ENCODE measurements around the gene TRPC3.
"Not testable (repeated sequence)": the region's sequence is repeated elsewhere in the genome, so short reads cannot be mapped to it uniquely, and the experiment has no call there.

TRPC3 gene

DNA sequence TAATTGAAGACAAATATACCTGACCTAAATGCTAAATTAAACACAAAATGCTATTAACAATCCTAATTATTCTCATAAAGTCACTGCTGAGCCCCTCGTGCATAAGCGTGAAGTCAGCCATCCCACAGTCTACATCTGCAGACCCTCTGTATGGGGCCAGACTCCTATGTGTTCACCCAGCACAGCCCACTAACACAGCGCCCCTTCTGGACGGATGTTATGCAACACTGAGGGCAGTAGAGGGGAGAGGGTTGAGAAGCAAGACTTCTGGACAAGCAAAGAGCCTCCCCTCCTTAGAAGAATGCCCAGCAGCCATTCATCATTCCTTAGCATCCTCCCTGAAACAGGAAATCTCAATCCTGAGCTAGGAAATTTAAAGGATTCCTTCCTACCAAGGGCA is 7.9 kb downstream of the TRPC3 start:
- no peak for DNase-seq

DNA sequence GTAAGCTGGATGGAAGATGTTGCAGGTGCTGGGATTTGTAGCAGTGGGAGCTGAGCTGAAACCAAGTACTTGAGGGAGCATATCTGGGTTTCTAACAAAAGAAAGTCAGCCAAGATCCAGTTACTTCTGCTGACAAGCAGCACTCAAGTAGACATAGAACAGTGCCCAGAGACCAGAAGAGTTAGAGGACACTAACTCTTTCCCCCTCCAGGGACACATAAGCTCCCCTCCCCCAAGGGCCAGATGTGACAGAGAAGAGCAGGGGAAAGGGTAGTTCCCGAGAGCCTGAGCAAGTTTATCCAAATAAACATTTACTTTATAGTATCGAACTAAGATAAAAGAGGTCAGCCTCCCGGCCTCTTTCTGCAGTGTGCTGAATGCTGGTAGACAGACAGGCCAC is 12.2 kb downstream of the TRPC3 start:
- no peak for DNase-seq

DNA sequence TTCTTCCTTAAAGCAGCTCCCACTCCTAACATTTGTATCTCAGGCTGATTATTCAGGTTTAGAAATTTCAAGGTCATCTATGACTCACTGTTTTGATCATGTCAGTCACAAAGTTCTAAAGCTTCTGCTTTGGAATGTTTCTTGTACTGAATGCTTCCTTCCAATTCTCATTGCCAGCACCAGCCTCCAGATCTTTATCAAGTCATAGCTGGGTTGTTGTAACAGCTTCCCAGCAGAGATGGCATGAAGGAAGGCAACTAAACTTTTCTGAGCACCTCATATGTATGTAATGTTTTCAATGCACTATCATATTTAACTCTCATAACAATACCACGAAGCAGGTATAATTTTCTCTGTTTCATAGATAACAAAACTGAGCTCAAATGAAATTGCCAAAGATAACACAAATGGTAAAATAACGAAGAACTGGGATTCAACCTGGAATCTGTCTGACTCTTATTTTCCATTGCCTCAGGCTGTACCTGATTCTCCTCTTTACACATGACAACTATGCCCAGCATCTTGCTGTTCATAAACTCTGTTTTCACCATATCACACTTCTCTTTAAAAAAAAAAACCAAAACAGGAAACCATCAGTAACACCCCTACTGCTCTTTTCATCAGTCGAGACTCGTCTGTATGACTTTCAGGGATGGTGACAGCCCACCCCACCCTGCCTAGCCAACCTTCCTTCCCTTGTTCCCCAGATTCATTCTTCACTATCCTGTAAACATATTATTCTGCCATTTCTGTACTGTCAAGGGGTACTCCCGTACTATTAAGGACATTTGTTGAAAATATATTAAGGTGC is 13.4 kb downstream of the TRPC3 start:
- no peak for DNase-seq

DNA sequence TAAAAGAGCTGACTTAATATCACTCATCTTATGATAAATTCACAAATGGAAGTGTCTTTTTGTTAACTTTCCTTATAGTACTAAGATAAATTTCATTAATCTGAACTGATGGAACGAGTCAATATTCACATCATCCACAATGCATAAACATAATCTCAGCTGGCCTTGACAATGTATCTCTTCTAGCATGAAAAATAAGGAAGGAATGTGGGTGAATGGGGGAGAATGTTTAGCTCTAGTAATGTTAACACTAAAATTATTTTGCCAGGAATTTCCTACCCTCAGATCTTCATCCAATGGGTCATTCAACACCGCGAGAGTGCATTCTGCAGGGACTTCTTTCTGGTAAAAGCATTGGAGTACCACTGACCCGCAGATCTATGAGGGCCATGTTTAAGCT is 15.8 kb downstream of the TRPC3 start:
- no peak for DNase-seq

DNA sequence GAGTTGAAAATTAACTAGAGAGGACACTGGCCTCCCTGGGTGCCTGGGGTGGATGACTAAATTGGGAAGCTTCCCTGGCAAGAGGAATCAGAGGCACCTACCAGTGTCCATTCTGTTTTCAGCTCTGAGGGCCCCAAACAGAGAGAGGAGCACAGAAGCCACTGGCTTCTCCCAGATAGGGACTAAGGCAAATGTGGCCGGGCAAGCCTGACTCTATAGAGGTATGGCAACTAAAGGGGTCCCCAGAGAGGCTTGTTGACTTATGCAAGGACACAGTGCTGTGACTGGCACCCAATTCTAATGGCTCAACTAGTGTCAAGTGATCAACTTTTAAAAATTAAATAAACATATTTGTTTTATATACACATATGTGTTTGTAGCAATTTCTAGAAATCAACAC is 17.2 kb downstream of the TRPC3 start:
- DNase-seq: no peak

DNA sequence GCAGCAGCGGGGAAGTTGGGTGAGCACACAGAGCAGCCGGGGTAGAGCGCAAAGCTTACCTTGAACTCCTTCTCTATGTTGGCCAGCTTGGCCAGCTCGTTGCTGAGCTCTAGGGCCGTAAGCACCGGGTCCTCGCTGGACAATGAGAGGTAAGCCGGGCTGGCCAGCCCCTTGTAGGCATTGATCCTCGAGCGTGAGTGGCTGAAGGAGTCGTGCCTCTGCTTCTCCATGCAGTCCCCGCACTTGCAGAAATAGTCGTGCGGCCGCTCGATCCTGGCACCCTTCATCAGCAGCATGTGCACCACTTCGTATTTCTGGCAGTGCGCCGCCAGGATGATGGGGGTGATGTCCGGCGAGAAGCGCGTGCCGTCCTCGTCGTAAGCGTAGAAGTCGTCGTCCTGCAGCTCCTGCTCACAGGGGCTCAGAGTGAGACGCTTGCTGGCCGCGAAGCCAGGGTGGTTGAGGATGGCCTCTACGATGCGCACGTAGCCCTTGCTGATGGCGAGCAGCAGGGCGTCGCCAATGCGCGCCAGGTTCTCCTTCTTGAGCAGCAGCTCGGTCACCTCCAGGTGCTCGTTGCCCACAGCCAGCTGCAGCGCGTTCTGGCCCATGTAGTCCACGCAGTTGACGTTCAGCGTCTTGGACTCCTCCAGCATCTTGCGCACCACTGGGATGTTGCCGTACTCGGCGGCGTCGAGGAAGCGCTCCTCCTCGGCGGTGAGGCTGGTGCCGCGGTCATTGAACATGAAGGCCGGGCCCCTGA is 19.5 kb downstream of the TRPC3 start:
- no peak for DNase-seq

DNA sequence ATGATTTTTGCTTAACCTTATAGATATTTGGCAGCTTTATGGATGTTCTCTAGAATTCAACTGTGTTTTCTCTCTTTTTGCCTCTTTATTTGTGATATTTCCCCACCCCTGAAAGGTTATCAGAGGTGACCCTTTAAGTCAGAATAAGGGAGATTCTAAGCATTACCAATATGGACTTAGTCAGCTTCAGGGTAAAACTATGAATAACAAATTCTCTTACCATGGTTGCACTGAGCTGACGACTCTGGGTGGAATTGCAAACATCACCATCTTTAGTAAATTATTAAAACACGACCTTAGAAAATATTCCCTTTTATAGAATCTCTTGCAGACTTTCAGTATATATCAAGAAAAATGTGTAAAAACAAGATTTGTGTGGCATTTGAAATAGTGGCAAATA is 21.6 kb downstream of the TRPC3 start:
- no peak for DNase-seq

DNA sequence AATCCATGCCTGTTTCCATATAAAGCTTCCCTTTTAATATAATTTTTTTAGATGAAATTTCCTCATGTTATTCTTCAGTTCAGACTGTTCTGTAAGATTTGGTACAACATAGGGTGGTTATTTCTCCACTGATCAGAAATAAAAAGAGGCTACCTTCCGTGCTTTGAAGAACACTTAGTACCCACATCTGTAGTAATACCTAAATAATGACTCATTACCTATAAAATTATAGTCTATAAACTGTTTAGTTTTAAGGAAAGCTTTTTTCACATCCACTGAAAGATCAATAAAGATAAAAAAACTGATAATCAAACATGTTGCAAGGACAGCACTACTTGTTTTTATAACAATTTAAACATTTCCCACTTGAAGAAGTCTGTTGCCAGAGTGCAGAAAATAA is 23.9 kb downstream of the TRPC3 start:
- no peak for DNase-seq

DNA sequence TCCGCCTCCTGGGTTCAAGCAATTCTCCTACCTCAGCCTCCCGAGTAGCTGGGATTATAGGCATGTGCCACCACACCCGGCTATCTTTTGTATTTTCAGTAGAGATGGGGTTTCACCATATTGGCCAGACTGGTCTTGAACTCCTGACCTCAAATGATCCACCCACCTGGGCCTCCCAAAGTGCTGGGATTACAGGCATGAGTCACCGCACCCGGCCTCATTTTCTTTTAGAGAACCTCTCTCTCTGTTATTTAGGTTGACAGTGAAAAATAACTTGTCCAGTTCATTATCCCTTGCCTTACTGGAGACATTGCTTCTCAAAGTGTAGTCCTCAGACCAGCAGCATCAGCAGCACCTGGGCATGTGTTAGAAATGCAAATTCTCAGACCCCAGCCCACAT is 25.4 kb downstream of the TRPC3 start:
- DNase-seq: not testable (repeated sequence)

DNA sequence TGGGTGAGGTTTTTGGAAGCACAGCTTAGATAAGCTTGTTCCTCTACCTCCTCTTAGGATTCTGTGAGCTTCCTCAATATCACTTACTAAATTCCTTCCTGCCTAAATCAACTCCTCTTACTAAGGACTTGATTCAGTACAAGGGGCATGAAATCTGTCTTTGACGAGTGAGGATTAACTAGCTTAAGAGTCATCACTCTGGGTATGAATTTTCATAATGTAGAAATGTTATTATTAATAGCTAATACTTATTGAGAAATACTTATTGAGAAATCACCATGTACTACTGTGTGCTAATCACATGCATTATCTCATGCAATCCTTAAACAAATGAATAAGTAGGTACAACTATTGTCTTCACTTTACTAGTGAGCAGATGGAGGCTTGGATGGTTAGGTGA is 28.6 kb downstream of the TRPC3 start:
- no peak for DNase-seq

DNA sequence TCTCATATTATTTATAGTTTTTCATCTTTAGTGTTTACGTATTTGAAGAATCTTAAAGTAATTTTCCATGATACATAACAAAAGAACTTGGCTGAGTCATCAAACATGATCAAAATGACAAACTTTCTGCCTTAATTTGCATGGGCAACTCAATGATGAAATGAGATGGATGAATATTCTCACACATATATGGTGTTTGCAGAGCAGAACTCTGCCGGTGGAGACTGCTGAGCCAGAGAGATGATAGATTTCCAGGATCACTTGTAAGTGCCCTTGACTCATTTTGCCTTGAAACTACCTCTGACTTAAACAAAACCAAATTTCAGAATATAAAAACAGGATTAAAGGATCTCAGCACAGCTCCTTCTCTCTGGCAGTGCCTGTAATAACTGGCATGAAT is 38.2 kb downstream of the TRPC3 start:
- DNase-seq: no peak

DNA sequence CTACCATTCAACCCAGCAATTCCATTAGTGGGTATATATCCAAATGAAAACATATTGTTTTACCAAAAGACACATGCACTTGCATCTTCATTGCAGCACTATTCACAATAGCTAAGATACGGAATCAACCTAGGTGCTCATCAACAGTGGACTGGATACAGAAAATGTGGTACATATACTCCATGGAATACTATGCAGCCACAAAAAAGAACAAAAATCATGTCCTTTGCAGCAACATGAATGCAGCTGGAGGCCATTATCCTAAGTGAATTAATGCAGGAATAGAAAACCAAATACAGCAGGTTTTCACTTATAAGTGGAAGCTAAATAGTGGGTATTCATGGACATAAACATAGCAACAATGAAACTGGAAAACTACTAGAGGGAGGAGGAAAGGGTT is 43.5 kb downstream of the TRPC3 start:
- no peak for DNase-seq

DNA sequence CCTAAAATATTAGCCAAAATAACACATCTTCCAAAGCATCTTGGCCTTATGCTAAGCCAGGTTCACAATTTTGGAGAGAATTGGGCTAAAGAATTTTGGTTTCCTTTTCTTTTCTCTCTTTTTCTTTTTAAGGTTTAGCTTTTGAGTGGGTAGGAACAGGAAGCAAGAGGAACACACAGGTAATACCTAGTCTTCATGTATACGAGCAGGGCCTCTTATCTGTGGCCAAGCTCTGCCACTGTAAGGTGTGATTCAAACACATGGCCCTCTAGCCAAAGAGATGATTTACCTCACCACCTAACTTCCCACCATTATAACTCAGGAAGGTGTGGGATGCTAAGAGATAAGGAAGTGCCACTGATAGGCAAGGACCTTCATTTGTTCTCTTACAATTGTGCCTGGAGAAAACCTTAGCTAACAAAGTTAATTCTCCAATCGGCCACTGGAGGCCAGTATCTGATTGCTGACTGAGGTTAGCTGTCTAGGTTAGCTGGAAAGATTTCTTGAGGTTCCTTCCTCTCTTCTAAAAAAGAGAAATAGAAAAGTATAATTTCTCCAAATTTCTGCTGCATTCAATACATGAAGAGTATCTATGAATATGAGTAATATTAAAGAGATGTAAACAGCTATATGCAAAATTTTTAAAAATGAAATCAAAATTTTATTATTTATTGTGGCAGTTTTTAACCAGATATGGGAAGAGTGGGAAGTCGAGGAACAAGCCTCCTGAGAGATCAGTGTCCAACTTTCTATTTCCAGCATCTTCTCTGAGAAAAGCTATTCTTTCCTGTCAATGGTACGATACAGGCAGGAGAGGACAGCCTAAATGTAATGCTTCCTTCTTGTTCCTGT is 51.5 kb downstream of the TRPC3 start:
- peak; percentile 22 to 24 for DNase-seq

DNA sequence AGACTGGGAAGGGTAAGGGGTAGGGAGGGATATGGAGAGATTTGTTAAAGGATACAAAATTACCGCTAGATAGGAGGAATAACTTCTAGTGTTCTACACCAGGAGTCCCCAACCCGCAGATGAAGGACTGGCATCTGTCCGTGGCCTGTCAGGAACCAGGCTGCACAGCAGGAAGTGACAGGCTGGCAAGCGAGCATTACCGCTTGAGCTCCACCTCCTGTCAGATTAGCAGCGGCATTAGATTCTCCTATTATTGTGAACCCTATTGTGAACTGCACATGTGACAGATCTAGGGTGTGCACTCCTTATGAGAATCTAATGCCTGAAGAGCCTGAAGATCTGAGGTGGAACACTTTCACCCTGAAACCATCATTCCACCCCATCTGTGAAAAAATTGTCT is 53.7 kb downstream of the TRPC3 start:
- DNase-seq: no peak

DNA sequence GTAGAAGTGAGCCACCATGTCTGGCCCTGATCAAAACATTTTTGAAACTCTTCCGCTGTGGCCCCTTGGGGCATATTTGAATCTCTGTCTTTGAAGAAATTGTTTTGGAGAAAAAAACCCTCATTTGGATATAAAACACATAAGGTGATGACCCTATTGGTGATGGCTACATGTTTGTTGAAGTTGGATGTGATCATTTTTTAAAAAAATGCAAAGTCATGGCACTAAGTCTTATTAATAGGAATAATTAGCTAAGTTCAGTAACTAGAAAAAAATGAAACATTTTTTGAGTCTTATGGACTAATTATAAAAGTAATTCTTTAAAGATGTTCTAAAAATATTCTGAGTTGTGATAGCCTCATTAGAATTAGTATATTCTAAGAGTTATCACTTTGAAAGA is 63.7 kb downstream of the TRPC3 start:
- DNase-seq: no peak

DNA sequence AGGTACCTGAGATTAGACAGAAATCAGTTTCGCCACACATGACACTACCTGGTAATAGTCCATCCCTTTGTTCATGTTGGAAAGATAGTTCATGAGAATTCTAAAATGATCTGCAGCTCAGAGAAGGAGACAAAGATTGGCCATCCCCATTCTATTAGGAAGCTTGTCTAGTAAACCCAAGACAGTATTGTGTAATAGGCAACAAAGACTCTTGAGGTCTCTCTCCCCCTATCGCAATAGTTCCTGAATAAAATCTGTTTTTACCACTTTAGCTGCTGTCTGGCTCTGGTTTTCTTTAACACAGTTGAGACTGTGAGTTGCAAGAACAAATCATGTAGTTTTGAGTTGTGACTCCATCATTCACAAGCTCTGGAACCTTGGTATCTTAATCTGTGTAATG is 66.7 kb downstream of the TRPC3 start:
- no peak for DNase-seq

DNA sequence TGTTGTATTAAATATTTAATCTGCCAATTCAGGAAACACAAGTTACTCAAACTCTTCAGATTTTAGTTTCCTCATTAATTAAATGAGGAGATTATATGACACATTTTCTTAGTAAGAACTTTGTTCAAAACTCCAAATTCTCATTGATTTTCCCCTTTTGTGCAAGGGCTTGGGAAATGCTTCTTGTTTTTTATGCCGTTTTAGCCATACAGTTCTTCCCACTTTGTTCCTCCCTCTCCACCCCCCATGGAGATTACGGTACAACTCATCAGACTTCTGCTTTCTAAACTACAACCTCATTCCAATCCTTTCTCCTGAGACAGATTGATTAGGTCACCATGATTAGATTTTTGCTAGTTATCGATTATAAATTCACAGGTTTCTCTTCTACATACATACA is 70.7 kb downstream of the TRPC3 start:
- no peak for DNase-seq

DNA sequence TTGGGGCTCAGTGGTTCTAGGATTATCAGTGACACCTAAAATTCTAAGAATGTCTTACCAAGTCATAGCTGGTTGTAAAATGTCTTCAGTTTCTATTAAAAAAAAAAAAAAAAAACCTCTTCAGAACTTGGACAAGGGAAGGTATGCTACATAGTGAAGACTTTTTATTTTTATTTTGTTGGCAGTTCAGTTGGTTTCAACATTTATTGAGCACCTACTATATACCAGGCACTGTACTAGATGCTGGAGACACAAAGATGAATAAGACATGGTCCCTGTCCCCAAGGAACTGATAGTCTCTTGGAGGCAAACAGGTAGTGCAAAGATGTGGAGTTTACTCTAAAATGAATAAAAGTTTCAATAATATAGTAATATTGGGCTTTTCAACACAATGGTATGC is 72.7 kb downstream of the TRPC3 start:
- no peak for DNase-seq

DNA sequence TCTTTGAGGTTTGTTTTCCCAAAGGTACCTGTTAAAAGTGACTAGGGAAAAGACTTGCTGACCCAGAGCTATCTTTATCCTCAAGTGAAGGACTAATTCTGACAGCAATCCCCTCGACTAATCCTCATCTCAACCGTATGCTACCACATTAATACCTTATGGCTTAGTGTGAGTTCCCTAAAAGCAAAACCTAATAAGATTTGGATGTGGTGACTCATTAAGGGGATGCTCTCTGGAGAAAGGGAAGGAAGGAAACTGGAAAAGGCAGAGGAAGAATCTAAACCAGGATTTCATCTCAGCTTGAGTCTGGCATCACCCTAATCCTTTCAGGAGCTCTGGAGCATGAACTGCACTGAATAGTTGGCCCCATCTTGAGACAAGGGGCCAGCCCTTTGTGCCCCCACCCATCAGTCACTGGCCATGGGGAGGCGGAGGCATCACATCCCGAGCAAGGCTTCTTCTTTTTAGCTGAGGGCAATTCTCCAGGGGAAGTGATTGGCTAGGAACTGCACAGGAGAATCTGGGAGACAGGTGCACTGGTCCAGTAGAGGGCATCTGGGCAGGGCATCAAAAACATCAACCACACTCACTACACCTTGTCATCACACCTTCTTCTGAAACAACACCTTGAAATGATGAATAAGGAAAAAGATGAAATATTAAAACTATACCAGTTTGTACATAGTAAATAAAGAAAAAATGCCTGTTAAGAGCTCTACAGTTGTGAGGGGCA is 74.7 kb downstream of the TRPC3 start:
- no peak for DNase-seq

DNA sequence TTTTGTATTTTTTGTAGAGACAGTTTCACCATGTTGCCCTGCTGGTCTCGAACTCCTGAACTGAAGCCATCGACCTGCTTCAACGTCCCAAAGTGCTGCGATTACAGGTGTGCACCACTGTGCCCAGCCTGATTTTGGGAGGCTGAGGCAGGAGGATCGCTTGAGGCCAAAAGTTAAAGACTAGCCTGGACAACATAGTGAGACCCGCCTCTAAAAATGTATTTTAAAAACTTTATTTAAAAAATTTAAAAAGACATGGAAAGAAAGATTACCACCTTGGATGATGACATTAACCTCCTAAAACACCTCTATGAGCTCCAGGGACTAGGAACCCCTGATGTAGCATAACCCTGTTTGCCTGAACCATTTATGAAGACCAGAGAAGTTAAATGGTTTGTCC is 75.8 kb downstream of the TRPC3 start:
- DNase-seq: no peak

DNA sequence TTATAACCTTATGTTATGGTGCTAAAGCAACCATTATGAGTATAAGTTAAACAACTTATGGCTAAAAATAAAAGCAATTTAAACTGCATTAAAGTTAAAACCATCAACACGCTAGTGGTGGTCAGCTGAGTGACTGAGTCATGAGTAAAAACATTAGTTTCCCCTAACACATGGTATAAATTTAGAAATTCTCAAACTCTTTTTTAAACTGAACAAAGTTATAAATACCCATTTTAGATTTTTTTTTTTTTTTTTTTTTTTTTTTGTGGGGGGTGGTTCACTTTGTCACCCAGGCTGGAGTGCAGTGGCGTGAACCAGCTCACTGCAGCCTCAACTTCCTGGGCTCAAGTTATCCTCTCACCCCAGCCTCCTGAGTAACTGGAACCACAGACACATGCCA is 76.2 kb downstream of the TRPC3 start:
- DNase-seq: no peak

DNA sequence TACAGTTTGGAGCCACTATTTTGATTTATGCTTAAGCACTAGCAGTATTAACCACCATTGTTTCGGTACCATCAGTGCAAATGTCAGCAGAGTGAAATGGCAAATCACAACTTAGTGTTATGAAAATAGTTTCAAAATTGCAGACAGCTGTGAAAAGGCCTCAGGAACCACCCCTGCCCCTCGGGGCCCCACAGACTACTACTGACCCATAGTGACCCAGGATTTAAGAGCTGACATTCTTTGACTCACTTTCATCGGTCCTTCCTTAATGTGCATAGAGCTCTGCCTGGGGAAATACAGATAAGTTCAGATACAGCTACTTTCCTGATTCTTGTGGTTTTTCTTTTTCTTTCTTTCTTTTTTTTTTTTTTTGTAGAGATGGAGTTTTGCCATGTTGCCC is 78.3 kb downstream of the TRPC3 start:
- no peak for DNase-seq

Data from NCI-H1930 (cell line).